HAP-1 (cell line): ENCODE measurements around the gene LGALS1.

Experiments
- DNase-seq, 2 experiments: peaks; one replicate each; pipeline ENCODE4 v3.0.0-alpha.2; 2016 to 2020; ENCODE audit warnings: low spot score in 2 of 2
- H3K27me3 ChIP-seq: fragments of 250-450 bp; sonication (Bioruptor Pico); 2 replicates; pipeline ENCODE4 v1.5.1; 2020; ENCODE audit warnings: low read depth, mild to moderate bottlenecking, moderate library complexity
- H3K36me3 ChIP-seq: fragments of 250-450 bp; sonication (Bioruptor Pico); replicated peaks from 2 replicates; pipeline ENCODE4 v1.5.1; 2020; ENCODE audit warnings: mild to moderate bottlenecking
- H3K4me1 ChIP-seq: fragments of 250-450 bp; sonication (Bioruptor Pico); 2 replicates; pipeline ENCODE4 v1.5.1; 2020; ENCODE audit warnings: mild to moderate bottlenecking
- H3K4me3 ChIP-seq: fragments of 250-450 bp; sonication (Bioruptor Pico); 2 replicates; pipeline ENCODE4 v1.5.1; 2020; ENCODE audit warnings: mild to moderate bottlenecking, moderate library complexity
- H3K9me3 ChIP-seq: fragments of 250-450 bp; sonication (Bioruptor Pico); 2 replicates; pipeline ENCODE4 v1.5.1; 2020; ENCODE audit warnings: mild to moderate bottlenecking, moderate library complexity
- in situ Hi-C: fragments of 300-500 bp; cut with MboI; formaldehyde crosslinking; loops from 3 replicates; pipeline ENCODE4 v1.14.3; 2020; ENCODE audit warnings: low sequenced_read_pairs, inconsistent platforms, mixed read lengths

Gene LGALS1

DNA sequence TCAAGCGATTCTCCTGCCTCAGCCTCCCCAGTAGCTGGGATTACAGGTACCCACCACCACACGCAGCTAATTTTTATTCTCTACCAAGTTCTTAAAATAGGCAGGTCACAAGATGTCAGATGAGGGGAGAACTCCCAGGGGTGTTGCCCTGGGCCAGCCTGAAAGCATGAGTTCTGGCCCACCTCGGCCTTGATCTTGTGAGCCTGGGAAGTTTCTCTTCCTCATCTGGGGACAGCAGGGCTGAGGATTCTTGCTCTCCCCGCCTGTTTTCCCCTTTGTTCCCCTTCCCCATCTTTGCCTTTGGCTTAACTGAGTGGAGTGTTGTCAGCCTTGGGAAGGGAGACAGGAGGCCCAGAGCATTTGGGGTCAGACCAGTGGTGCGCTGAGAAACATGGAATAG, 13.4 kb upstream of the LGALS1 start:
- no peaks in the 10 kb centered on the region for H3K27me3 ChIP-seq
- no peak overlapping the region for H3K4me3 ChIP-seq
- peaks cover 18% of the 10 kb centered on the region for H3K4me1 ChIP-seq
- DNase-seq: no peak
- in situ Hi-C loops: no loop called here
- H3K36me3 ChIP-seq: peaks cover 34% of the 10 kb centered on the region
- H3K9me3 ChIP-seq: no peaks in the 10 kb centered on the region

GRCh38 chr22:37663521-37664140, 11.8 kb upstream of the LGALS1 start:
- H3K27me3 ChIP-seq: no peaks in the 10 kb centered on the region
- in situ Hi-C loops: no loop called here

GRCh38 chr22:37664249-37665101, 11.0 kb upstream of the LGALS1 start:
- no peak for DNase-seq
- Histone ChIP-seq H3K4me1 (peaks cover 16% of the 10 kb centered on the region), H3K4me3 (no peak overlapping the region), H3K27me3 (no peaks in the 10 kb centered on the region), H3K36me3 (peaks cover 34% of the 10 kb centered on the region), H3K9me3 (no peaks in the 10 kb centered on the region)
- in situ Hi-C loops: no loop called here

More at GRCh38 chr22:37663521-37664140, 11.8 kb upstream of the LGALS1 start:
- H3K36me3 ChIP-seq: peaks cover 34% of the 10 kb centered on the region
- no peak overlapping the region for H3K4me3 ChIP-seq
- no peaks in the 10 kb centered on the region for H3K9me3 ChIP-seq
- no peak for DNase-seq
- peaks cover 16% of the 10 kb centered on the region for H3K4me1 ChIP-seq

DNA sequence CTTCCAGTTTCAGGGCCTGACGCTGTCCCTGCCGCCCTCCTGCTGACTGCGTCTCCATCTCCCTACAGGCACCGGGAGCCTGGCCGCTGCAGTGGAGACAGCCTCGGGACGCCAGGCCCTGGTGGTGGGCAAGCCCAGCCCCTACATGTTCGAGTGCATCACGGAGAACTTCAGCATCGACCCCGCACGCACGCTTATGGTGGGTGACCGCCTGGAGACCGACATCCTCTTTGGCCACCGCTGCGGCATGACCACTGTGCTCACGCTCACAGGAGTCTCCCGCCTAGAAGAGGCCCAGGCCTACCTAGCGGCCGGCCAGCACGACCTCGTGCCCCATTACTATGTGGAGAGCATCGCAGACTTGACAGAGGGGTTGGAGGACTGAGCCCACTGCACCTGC, 9.9 kb upstream of the LGALS1 start:
- Histone ChIP-seq H3K4me3 (no peak overlapping the region), H3K9me3 (no peaks in the 10 kb centered on the region), H3K36me3 (peaks cover 34% of the 10 kb centered on the region), H3K4me1 (peaks cover 9% of the 10 kb centered on the region), H3K27me3 (no peaks in the 10 kb centered on the region)
- DNase-seq: no peak
- in situ Hi-C loops: no loop called here

GRCh38 chr22:37669586-37669985, 5.8 kb upstream of the LGALS1 start:
- H3K36me3 ChIP-seq: peaks cover 25% of the 10 kb centered on the region
- DNase-seq: no peak
- H3K27me3 ChIP-seq: no peaks in the 10 kb centered on the region
- peaks cover 5% of the 10 kb centered on the region for H3K4me1 ChIP-seq
- H3K4me3 ChIP-seq: no peak overlapping the region
- in situ Hi-C loops: no loop called here
- H3K9me3 ChIP-seq: no peaks in the 10 kb centered on the region

GRCh38 chr22:37672206-37672919, 3.1 kb upstream of the LGALS1 start:
- in situ Hi-C loops: no loop called here
- DNase-seq: no peak
- Histone ChIP-seq H3K36me3 (no peaks in the 10 kb centered on the region), H3K9me3 (no peaks in the 10 kb centered on the region), H3K4me1 (peaks cover 28% of the 10 kb centered on the region), H3K4me3 (no peak overlapping the region), H3K27me3 (no peaks in the 10 kb centered on the region)

GRCh38 chr22:37672920-37673455, 2.4 kb upstream of the LGALS1 start:
- H3K36me3 ChIP-seq: no peaks in the 10 kb centered on the region
- H3K4me3 ChIP-seq: no peak overlapping the region
- H3K27me3 ChIP-seq: no peaks in the 10 kb centered on the region
- in situ Hi-C loops: no loop called here
- no peaks in the 10 kb centered on the region for H3K9me3 ChIP-seq
- DNase-seq: no peak
- H3K4me1 ChIP-seq: peaks cover 27% of the 10 kb centered on the region

- no peak for DNase-seq
- Histone ChIP-seq H3K27me3 (no peaks in the 10 kb centered on the region), H3K4me3 (no peak overlapping the region), H3K4me1 (peaks cover 27% of the 10 kb centered on the region), H3K36me3 (no peaks in the 10 kb centered on the region), H3K9me3 (no peaks in the 10 kb centered on the region)
- in situ Hi-C loops: no loop called here
Observed at GRCh38 chr22:37674248-37674647, 1.2 kb upstream of the LGALS1 start.

GRCh38 chr22:37675930-37676735, 697 bp downstream of the LGALS1 start:
- no peaks in the 10 kb centered on the region for H3K9me3 ChIP-seq
- in situ Hi-C loops: no loop called here
- no peaks in the 10 kb centered on the region for H3K36me3 ChIP-seq
- peak overlapping the region; percentile 33 for H3K4me3 ChIP-seq
- H3K4me1 ChIP-seq: peaks cover 27% of the 10 kb centered on the region
- peak in 1 of 2 experiments; percentile 41 for DNase-seq
- H3K27me3 ChIP-seq: no peaks in the 10 kb centered on the region

GRCh38 chr22:37676736-37677492, 1.5 kb downstream of the LGALS1 start:
- H3K4me3 ChIP-seq: peak overlapping the region; percentile 33
- in situ Hi-C loops: no loop called here
- H3K27me3 ChIP-seq: no peaks in the 10 kb centered on the region
- H3K36me3 ChIP-seq: no peaks in the 10 kb centered on the region
- H3K4me1 ChIP-seq: peaks cover 27% of the 10 kb centered on the region
- H3K9me3 ChIP-seq: no peaks in the 10 kb centered on the region
- DNase-seq: peak; percentile 68 to 90

DNA sequence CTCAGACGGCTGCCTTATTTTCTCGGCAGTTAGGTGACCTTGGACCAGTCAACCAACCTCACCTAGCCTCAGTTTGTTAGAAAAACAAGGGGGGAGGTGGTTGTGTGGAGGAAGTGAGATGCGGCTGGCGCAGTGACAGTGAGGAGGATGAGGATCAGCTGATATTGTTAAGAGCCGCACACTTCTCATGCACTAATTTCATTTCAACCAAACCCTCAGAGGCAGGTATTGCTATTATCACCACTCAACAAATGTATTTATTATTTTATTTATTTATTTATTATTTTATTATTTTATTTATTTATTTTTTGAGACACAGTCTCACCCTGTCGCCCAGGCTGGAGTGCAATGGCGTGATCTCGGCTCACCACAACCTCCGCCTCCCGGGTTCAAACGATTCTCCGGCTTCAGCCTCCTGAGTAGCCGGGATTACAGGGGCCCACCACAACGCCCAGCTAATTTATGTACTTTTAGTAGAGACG, 2.1 kb downstream of the LGALS1 start:
- DNase-seq: no peak
- in situ Hi-C loops: no loop called here
- H3K9me3 ChIP-seq: no peaks in the 10 kb centered on the region
- peak overlapping the region; percentile 33 for H3K4me3 ChIP-seq
- no peaks in the 10 kb centered on the region for H3K27me3 ChIP-seq
- no peaks in the 10 kb centered on the region for H3K36me3 ChIP-seq
- peaks cover 27% of the 10 kb centered on the region for H3K4me1 ChIP-seq

DNA sequence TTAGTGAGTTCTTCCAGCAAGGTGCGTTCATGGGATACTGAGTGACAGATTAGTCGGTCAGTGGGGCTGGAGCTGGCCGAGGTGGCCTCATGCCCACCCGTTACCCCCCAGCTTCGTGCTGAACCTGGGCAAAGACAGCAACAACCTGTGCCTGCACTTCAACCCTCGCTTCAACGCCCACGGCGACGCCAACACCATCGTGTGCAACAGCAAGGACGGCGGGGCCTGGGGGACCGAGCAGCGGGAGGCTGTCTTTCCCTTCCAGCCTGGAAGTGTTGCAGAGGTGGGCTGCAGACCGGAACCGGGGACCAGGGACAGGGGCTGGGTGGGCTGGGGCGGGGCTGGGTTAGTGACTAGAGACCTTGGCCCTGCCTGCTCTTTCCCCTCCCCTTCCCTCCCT, 2.9 kb downstream of the LGALS1 start:
- H3K4me3 ChIP-seq: no peak overlapping the region
- no peaks in the 10 kb centered on the region for H3K36me3 ChIP-seq
- in situ Hi-C loops: no loop called here
- no peaks in the 10 kb centered on the region for H3K9me3 ChIP-seq
- no peak for DNase-seq
- peaks cover 27% of the 10 kb centered on the region for H3K4me1 ChIP-seq
- H3K27me3 ChIP-seq: no peaks in the 10 kb centered on the region
